Measurements from ENCODE around the gene KRTAP19-4.

The KRTAP19-4 gene

GRCh38 chr21:30497065-30497464 is at the start of gene KRTAP19-4:
Gene KRTAP19-4 (minus strand): TSS chr21:30497165. CDS start chr21:30497110, 55 bp downstream.
- DNase-seq: no peak

GRCh38 chr21:30541764-30542163 is 44.8 kb upstream of the KRTAP19-4 start, which contains the start of gene KRTAP19-6:
Gene KRTAP19-6 (minus strand): TSS chr21:30541864. CDS start chr21:30541833, 31 bp downstream.
- DNase-seq: no peak

GRCh38 chr21:30518876-30519275 is 21.9 kb upstream of the KRTAP19-4 start:
- DNase-seq: no peak

- no peak for DNase-seq
These were observed 18.7 kb upstream of the KRTAP19-4 start for GRCh38 chr21:30515681-30516080.

GRCh38 chr21:30505621-30506205 is 8.7 kb upstream of the KRTAP19-4 start:
- peak; percentile 5 for DNase-seq

- DNase-seq: no peak
These were observed 5.1 kb upstream of the KRTAP19-4 start, which contains the start of gene KRTAP19-5 for GRCh38 chr21:30502041-30502440. Gene KRTAP19-5 (minus strand): TSS chr21:30502141. CDS start chr21:30502090, 51 bp downstream.

GRCh38 chr21:30491963-30492428 is 5.0 kb downstream of the KRTAP19-4 start, which contains the start of gene KRTAP19-3:
Gene KRTAP19-3 (minus strand): TSS chr21:30492013. CDS start chr21:30491957, 56 bp downstream.
- DNase-seq: no peak

GRCh38 chr21:30487336-30487735 is 9.6 kb downstream of the KRTAP19-4 start, which contains the start of gene KRTAP19-2:
Gene KRTAP19-2 (minus strand): TSS chr21:30487436. CDS start chr21:30487348, 88 bp downstream.
- no peak for DNase-seq

- no peak for DNase-seq
These were observed 10.8 kb downstream of the KRTAP19-4 start for GRCh38 chr21:30486180-30486579.

GRCh38 chr21:30482130-30482529 is 14.8 kb downstream of the KRTAP19-4 start:
- DNase-seq: no peak

- no peak for DNase-seq
These were observed 16.8 kb downstream of the KRTAP19-4 start, which contains the start of gene KRTAP19-1 for GRCh38 chr21:30480145-30480544. Gene KRTAP19-1 (minus strand): TSS chr21:30480367. CDS start chr21:30480317, 50 bp downstream.

GRCh38 chr21:30479259-30479658 is 17.7 kb downstream of the KRTAP19-4 start:
- peak; percentile 49 for DNase-seq

GRCh38 chr21:30478004-30478403 is 19.0 kb downstream of the KRTAP19-4 start:
- DNase-seq: no peak

- DNase-seq: no peak
These were observed 27.9 kb downstream of the KRTAP19-4 start for GRCh38 chr21:30468900-30469714.

- peak; percentile 4 for DNase-seq
These were observed 33.3 kb downstream of the KRTAP19-4 start for GRCh38 chr21:30463713-30464112.

GRCh38 chr21:30448514-30448913 is 48.5 kb downstream of the KRTAP19-4 start:
- no peak for DNase-seq

- DNase-seq: no peak
These were observed 49.9 kb downstream of the KRTAP19-4 start for GRCh38 chr21:30447056-30447455.

Data from NCI-H2029 treated with DMSO at 0.1 percent for 48 hours (cell line).